Muscle layer of duodenum (tissue), 2 donors: Measurements from ENCODE around the gene MYBPHL.

Experiments used
- H3K27ac ChIP-seq: one replicate; pipeline ENCODE4 v1.7.0; 2013; ENCODE audit warnings: mild to moderate bottlenecking, low read length
- H3K27me3 ChIP-seq: one replicate; pipeline ENCODE4 v1.7.0; 2013; ENCODE audit warnings: low read depth, mild to moderate bottlenecking, control low read depth, low read length
- H3K36me3 ChIP-seq, 2 donors: one replicate each; pipeline ENCODE4 v1.7.0; 2013; ENCODE audit warnings: low read length in 2 of 2, control low read depth in 1 of 2, mild to moderate bottlenecking in 1 of 2; ENCODE audit not compliant: insufficient read depth in 2 of 2, control insufficient read depth in 1 of 2
- H3K4me1 ChIP-seq, 2 donors: one replicate each; pipeline ENCODE4 v1.7.0; 2013; ENCODE audit warnings: low read length in 2 of 2, mild to moderate bottlenecking in 2 of 2, control low read depth in 1 of 2, moderate library complexity in 1 of 2; ENCODE audit not compliant: insufficient read depth in 2 of 2, control insufficient read depth in 1 of 2
- H3K4me3 ChIP-seq, 2 donors: one replicate each; pipeline ENCODE4 v1.7.0; 2013; ENCODE audit warnings: low read length in 2 of 2, low read depth in 1 of 2, mild to moderate bottlenecking in 1 of 2
- H3K9me3 ChIP-seq, 2 donors: one replicate each; pipeline ENCODE4 v1.7.0; 2013; ENCODE audit warnings: low read length in 2 of 2, control low read depth in 1 of 2, mild to moderate bottlenecking in 1 of 2; ENCODE audit not compliant: control insufficient read depth in 1 of 2
- donor health status: healthy.

MYBPHL gene

DNA sequence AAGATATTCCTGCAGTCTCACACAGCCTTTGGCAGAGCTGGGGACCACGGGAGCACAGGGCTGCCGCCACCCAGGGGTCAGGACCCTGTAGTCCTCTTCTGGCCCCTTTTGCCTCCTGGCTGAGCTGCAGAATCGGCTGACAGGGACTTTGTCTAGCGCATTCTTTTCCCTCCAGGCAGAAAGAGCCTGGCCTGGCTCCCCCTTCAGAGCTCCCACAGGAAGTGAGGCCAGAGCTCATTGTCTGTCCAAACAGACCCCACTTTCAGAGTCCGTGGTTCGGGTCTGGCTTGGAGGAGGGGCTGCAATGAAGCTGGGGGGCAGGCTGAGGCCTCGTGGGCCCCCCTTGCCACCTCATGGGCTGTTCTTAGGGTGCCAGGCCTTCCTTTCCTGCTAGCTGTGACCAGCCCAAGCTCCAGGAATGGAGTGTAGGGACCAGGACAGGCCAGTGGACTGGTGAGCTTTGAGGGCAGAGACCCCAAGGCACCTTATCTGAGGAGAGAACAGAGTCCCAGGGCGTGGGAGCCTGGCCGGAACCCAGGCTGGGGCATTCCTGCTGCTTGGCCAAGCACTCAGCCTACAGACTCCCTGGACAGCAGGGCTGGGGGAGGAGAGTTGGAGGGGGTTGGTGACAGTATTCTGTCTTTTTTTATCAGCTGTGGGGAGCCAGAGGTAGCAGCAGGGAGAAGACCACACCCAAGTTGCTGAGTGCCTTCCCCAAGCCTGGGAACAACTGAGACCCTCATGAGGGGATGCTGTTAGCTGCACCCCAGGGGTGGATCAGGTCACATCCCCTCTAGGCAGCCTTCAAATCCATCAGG lies 52.8 kb downstream of the MYBPHL start:
- Histone ChIP-seq H3K4me1 (peaks cover 5 to 32% of the 10 kb centered on the region in 2 donors), H3K36me3 (peaks cover 0 to 6% of the 10 kb centered on the region in 2 donors), H3K4me3 (peak overlapping the region in 1 of 2 donors; percentile 41), H3K27ac (peak overlapping the region; percentile 21), H3K9me3 (no peaks in the 10 kb centered on the region), H3K27me3 (no peaks in the 10 kb centered on the region)

DNA sequence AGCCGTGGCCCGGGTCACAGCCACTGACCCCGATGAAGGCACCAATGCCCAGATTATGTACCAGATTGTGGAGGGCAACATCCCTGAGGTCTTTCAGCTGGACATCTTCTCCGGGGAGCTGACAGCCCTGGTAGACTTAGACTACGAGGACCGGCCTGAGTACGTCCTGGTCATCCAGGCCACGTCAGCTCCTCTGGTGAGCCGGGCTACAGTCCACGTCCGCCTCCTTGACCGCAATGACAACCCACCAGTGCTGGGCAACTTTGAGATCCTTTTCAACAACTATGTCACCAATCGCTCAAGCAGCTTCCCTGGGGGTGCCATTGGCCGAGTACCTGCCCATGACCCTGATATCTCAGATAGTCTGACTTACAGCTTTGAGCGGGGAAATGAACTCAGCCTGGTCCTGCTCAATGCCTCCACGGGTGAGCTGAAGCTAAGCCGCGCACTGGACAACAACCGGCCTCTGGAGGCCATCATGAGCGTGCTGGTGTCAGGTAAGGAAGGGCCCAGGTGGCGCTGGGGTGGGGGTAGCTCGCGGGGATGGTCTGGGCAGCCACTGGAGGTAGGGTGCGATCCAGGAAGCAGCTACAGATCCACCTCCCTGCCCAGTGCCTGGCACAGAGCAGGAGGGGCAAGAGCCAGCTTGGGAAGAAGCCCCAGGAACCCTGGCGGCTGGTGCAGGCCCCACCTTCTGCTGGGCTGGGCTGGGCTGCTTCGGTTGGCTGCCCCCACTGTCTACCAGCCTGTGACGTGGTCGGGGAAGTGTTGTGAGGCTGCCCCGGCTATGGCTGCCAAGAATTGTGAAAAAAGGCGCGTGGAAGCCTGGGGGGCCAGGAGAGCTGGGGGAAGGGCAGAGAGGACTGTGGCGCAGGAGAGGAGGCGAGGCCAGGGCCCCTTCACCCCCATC lies 53.7 kb downstream of the MYBPHL start:
- peak overlapping the region; percentile 21 for H3K27ac ChIP-seq
- no peaks in the 10 kb centered on the region for H3K36me3 ChIP-seq
- peaks cover 5 to 36% of the 10 kb centered on the region in 2 donors for H3K4me1 ChIP-seq
- peak overlapping the region in 1 of 2 donors; percentile 41 for H3K4me3 ChIP-seq
- H3K27me3 ChIP-seq = no peaks in the 10 kb centered on the region
- H3K9me3 ChIP-seq = no peaks in the 10 kb centered on the region

DNA sequence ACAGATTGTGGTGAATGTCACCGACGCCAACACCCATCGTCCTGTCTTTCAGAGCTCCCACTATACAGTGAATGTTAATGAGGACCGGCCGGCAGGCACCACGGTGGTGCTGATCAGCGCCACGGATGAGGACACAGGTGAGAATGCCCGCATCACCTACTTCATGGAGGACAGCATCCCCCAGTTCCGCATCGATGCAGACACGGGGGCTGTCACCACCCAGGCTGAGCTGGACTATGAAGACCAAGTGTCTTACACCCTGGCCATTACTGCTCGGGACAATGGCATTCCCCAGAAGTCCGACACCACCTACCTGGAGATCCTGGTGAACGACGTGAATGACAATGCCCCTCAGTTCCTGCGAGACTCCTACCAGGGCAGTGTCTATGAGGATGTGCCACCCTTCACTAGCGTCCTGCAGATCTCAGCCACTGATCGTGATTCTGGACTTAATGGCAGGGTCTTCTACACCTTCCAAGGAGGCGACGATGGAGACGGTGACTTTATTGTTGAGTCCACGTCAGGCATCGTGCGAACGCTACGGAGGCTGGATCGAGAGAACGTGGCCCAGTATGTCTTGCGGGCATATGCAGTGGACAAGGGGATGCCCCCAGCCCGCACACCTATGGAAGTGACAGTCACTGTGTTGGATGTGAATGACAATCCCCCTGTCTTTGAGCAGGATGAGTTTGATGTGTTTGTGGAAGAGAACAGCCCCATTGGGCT lies 54.5 kb downstream of the MYBPHL start:
- peaks cover 5 to 36% of the 10 kb centered on the region in 2 donors for H3K4me1 ChIP-seq
- no peaks in the 10 kb centered on the region for H3K36me3 ChIP-seq
- no peaks in the 10 kb centered on the region for H3K27me3 ChIP-seq
- H3K27ac ChIP-seq = no peak overlapping the region
- no peaks in the 10 kb centered on the region for H3K9me3 ChIP-seq
- H3K4me3 ChIP-seq = no peak overlapping the region

DNA sequence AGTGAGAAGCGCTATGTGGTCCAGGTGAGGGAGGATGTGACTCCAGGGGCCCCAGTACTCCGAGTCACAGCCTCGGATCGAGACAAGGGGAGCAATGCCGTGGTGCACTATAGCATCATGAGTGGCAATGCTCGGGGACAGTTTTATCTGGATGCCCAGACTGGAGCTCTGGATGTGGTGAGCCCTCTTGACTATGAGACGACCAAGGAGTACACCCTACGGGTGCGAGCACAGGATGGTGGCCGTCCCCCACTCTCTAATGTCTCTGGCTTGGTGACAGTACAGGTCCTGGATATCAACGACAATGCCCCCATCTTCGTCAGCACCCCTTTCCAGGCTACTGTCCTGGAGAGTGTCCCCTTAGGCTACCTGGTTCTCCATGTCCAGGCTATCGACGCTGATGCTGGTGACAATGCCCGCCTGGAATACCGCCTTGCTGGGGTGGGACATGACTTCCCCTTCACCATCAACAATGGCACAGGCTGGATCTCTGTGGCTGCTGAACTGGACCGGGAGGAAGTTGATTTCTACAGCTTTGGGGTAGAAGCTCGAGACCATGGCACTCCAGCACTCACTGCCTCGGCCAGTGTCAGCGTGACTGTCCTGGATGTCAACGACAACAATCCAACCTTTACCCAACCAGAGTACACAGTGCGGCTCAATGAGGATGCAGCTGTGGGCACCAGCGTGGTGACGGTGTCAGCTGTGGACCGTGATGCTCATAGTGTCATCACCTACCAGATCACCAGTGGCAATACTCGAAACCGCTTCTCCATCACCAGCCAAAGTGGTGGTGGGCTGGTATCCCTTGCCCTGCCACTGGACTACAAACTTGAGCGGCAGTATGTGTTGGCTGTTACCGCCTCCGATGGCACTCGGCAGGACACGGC lies 55.3 kb downstream of the MYBPHL start:
- Histone ChIP-seq H3K36me3 (no peaks in the 10 kb centered on the region), H3K27ac (no peak overlapping the region), H3K27me3 (no peaks in the 10 kb centered on the region), H3K9me3 (no peaks in the 10 kb centered on the region), H3K4me1 (peaks cover 5 to 36% of the 10 kb centered on the region in 2 donors), H3K4me3 (no peak overlapping the region)

DNA sequence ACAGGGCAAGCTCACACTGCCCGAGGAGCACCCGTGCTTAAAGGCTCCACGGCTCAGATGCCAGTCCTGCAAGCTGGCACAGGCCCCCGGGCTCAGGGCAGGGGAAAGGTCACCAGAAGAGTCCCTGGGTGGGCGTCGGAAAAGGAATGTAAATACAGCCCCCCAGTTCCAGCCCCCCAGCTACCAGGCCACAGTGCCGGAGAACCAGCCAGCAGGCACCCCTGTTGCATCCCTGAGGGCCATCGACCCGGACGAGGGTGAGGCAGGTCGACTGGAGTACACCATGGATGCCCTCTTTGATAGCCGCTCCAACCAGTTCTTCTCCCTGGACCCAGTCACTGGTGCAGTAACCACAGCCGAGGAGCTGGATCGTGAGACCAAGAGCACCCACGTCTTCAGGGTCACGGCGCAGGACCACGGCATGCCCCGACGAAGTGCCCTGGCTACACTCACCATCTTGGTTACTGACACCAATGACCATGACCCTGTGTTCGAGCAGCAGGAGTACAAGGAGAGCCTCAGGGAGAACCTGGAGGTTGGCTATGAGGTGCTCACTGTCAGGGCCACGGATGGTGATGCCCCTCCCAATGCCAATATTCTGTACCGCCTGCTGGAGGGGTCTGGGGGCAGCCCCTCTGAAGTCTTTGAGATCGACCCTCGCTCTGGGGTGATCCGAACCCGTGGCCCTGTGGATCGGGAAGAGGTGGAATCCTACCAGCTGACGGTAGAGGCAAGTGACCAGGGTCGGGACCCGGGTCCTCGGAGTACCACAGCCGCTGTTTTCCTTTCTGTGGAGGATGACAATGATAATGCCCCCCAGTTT lies 56.1 kb downstream of the MYBPHL start:
- no peaks in the 10 kb centered on the region for H3K27me3 ChIP-seq
- H3K9me3 ChIP-seq = no peaks in the 10 kb centered on the region
- H3K36me3 ChIP-seq = no peaks in the 10 kb centered on the region
- peak overlapping the region in 1 of 2 donors; percentile 54 for H3K4me3 ChIP-seq
- H3K27ac ChIP-seq = no peak overlapping the region
- peaks cover 5 to 36% of the 10 kb centered on the region in 2 donors for H3K4me1 ChIP-seq

DNA sequence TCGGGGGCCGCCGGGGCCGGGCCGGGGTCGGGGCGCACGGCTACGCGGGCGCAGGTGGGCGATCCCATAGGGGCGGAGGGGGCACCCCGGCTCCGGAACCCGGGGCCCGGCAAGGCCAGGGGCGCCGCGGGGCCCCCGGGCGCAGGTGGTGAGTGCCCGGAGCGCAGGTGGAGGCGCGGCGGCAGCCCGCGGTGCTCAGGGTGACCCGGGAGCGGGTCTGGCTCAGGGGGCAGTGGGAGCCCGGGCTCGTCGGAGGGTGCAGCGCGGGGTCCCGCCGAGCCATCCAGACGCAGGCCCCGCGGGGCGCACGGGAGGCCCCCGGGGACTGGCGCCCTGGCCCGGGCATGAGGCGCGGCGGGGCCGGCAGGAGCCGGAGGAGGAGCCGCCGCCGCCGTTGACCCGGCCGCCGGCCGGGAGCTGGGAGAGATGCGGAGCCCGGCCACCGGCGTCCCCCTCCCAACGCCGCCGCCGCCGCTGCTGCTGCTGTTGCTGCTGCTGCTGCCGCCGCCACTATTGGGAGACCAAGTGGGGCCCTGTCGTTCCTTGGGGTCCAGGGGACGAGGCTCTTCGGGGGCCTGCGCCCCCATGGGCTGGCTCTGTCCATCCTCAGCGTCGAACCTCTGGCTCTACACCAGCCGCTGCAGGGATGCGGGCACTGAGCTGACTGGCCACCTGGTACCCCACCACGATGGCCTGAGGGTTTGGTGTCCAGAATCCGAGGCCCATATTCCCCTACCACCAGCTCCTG lies 57.0 kb downstream of the MYBPHL start:
- peak overlapping the region in 1 of 2 donors; percentile 54 for H3K4me3 ChIP-seq
- no peaks in the 10 kb centered on the region for H3K27me3 ChIP-seq
- peaks cover 3 to 31% of the 10 kb centered on the region in 2 donors for H3K4me1 ChIP-seq
- H3K9me3 ChIP-seq = no peaks in the 10 kb centered on the region
- H3K27ac ChIP-seq = no peak overlapping the region
- H3K36me3 ChIP-seq = no peaks in the 10 kb centered on the region

DNA sequence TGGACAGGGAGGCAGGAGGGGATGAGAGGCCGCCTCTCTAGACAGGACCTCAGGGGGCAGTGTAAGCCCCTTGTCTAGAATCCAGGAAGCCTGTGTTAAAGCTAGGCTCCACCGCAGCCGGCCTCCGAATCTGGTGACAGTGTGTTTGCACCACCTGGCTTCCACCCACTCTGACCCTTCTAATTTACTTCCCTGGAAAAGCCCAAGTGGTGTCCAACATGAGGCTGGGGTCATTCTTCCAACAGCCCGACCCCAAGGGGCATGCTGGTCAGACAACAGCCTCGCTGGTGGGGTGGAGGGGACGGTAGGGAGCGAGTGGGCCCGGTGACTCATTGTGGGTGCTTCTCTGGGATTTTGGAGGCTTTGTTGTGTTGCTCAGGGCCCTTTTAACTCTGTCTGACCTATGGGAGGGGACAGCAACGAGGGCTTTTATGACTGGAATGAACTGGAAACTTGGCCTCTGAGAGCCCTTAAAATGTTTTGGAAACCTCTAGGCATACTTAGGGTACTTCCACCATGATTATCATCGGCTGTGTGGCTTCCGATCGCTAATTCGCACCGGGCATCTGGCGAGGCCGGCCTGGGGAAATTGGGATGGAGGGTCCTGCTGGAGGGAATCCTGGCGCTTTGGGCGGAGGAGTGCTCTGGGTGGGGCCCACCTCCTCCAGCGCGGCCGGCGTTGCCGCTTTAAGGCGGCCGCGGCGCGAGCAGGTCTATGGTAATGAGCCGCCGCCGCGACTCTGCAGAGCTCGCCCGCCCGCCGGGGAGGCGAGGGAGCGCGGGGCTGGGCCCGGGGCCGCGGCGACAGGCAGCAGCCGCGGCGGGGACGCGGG lies 57.8 kb downstream of the MYBPHL start, which contains the start of gene CELSR2:
Gene CELSR2, plus strand, starts transcription at position 743 of the 833 bp plus-strand sequence. CDS start 541 bp downstream, outside the sequence.
- Histone ChIP-seq H3K4me3 (peak within 1 kb of the TSS; percentile 33 to 54), H3K36me3 (no peaks in the 10 kb centered on the region), H3K4me1 (peaks cover 0 to 23% of the 10 kb centered on the region in 2 donors), H3K27ac (no peak within 1 kb of the TSS), H3K27me3 (no peaks in the 10 kb centered on the region), H3K9me3 (no peaks in the 10 kb centered on the region)

DNA sequence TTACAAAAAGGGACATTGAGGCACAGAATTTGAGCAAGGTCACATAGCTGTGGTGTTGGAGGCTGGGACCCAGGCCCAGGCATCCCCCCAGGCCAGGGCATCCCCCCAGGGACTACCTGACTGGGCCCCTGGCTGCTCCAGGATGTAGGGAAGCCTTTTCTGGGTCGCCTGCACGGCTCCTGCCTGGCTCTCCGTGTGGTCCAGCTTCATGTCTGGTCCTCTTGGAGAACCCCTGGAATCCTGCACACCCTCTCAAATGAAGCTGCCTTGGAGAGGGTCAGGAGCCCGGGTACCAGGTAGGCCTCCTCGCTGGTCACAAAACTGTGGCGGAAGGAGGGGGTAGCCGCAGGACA lies 58.4 kb downstream of the MYBPHL start:
- Histone ChIP-seq H3K27me3 (no peaks in the 10 kb centered on the region), H3K4me3 (no peak overlapping the region), H3K27ac (no peak overlapping the region), H3K36me3 (no peaks in the 10 kb centered on the region), H3K4me1 (peaks cover 0 to 17% of the 10 kb centered on the region in 2 donors), H3K9me3 (no peaks in the 10 kb centered on the region)
